ENCODE data around the gene SNRPA. TPM values are rescaled to one million over a fixed set of nuclear protein-coding genes. Genes with fewer than 3 reads are reported as not detected.

SNRPA gene
- total and polyA plus RNA-seq, 2 of the 8 experiments (the other 6 are each of a cell fraction or from before 2014, with no cell fraction given) = 201 to 202 TPM

DNA sequence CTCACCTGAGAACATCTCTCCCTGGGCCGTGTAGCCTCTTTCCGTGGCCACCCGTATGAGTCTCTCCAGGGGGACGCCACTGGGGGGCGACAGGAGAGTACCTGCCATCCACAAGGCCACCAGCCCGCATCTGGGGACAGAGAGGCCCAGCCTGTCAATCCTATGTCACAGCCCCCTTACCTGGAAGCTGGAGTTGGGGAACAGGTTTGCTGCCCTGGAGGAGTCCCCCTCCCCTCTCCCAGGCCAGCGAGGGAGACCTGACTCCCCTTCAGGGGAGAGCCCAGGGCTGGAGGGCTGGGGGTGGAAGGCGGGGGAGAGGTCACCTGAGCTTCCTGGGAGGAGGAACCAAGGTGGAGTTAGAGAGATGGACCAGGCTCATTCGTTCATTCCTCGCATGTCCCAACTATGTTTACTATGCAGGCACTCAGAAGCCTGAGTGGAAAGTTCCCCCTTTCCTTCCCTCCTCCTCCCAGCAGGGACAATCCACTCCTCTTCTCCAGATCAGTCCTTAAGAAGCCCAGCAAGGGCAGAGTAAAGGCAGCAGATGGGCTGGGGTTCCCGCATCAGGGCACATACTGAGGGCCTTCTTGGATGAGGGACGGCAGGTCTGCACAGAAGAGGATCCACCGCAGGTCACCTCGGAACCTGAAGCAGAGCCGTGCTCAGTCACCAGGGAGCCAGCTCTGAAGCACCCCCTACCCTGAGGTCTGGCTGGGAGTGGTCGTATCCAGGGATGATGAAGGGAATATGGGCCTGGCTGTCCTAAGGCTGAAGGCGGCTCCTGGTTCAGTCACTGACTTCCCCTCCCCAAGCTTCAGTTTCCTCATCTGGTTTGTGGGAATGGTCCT, 6.2 kb upstream of the SNRPA start (continued):
- TF ChIP-seq, protein P1, sequence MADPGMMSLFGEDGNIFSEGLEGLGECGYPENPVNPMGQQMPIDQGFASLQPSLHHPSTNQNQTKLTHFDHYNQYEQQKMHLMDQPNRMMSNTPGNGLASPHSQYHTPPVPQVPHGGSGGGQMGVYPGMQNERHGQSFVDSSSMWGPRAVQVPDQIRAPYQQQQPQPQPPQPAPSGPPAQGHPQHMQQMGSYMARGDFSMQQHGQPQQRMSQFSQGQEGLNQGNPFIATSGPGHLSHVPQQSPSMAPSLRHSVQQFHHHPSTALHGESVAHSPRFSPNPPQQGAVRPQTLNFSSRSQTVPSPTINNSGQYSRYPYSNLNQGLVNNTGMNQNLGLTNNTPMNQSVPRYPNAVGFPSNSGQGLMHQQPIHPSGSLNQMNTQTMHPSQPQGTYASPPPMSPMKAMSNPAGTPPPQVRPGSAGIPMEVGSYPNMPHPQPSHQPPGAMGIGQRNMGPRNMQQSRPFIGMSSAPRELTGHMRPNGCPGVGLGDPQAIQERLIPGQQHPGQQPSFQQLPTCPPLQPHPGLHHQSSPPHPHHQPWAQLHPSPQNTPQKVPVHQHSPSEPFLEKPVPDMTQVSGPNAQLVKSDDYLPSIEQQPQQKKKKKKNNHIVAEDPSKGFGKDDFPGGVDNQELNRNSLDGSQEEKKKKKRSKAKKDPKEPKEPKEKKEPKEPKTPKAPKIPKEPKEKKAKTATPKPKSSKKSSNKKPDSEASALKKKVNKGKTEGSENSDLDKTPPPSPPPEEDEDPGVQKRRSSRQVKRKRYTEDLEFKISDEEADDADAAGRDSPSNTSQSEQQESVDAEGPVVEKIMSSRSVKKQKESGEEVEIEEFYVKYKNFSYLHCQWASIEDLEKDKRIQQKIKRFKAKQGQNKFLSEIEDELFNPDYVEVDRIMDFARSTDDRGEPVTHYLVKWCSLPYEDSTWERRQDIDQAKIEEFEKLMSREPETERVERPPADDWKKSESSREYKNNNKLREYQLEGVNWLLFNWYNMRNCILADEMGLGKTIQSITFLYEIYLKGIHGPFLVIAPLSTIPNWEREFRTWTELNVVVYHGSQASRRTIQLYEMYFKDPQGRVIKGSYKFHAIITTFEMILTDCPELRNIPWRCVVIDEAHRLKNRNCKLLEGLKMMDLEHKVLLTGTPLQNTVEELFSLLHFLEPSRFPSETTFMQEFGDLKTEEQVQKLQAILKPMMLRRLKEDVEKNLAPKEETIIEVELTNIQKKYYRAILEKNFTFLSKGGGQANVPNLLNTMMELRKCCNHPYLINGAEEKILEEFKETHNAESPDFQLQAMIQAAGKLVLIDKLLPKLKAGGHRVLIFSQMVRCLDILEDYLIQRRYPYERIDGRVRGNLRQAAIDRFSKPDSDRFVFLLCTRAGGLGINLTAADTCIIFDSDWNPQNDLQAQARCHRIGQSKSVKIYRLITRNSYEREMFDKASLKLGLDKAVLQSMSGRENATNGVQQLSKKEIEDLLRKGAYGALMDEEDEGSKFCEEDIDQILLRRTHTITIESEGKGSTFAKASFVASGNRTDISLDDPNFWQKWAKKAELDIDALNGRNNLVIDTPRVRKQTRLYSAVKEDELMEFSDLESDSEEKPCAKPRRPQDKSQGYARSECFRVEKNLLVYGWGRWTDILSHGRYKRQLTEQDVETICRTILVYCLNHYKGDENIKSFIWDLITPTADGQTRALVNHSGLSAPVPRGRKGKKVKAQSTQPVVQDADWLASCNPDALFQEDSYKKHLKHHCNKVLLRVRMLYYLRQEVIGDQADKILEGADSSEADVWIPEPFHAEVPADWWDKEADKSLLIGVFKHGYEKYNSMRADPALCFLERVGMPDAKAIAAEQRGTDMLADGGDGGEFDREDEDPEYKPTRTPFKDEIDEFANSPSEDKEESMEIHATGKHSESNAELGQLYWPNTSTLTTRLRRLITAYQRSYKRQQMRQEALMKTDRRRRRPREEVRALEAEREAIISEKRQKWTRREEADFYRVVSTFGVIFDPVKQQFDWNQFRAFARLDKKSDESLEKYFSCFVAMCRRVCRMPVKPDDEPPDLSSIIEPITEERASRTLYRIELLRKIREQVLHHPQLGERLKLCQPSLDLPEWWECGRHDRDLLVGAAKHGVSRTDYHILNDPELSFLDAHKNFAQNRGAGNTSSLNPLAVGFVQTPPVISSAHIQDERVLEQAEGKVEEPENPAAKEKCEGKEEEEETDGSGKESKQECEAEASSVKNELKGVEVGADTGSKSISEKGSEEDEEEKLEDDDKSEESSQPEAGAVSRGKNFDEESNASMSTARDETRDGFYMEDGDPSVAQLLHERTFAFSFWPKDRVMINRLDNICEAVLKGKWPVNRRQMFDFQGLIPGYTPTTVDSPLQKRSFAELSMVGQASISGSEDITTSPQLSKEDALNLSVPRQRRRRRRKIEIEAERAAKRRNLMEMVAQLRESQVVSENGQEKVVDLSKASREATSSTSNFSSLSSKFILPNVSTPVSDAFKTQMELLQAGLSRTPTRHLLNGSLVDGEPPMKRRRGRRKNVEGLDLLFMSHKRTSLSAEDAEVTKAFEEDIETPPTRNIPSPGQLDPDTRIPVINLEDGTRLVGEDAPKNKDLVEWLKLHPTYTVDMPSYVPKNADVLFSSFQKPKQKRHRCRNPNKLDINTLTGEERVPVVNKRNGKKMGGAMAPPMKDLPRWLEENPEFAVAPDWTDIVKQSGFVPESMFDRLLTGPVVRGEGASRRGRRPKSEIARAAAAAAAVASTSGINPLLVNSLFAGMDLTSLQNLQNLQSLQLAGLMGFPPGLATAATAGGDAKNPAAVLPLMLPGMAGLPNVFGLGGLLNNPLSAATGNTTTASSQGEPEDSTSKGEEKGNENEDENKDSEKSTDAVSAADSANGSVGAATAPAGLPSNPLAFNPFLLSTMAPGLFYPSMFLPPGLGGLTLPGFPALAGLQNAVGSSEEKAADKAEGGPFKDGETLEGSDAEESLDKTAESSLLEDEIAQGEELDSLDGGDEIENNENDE (IDR thresholded peaks at IDR 0.05; ENCODE audit: insufficient replicate concordance, low read length) = no peak
- TF ChIP-seq CBX5 (IDR thresholded peaks at IDR 0.05; ENCODE audit: low read depth, low read length) (no peak), SIRT6 (IDR thresholded peaks at IDR 0.05; ENCODE audit: low read length) (no peak)
- TF ChIP-seq, protein P2, sequence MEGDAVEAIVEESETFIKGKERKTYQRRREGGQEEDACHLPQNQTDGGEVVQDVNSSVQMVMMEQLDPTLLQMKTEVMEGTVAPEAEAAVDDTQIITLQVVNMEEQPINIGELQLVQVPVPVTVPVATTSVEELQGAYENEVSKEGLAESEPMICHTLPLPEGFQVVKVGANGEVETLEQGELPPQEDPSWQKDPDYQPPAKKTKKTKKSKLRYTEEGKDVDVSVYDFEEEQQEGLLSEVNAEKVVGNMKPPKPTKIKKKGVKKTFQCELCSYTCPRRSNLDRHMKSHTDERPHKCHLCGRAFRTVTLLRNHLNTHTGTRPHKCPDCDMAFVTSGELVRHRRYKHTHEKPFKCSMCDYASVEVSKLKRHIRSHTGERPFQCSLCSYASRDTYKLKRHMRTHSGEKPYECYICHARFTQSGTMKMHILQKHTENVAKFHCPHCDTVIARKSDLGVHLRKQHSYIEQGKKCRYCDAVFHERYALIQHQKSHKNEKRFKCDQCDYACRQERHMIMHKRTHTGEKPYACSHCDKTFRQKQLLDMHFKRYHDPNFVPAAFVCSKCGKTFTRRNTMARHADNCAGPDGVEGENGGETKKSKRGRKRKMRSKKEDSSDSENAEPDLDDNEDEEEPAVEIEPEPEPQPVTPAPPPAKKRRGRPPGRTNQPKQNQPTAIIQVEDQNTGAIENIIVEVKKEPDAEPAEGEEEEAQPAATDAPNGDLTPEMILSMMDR (IDR thresholded peaks at IDR 0.05; ENCODE audit: control extremely low read depth in 1 of 3, insufficient read depth in 1 of 3, low read depth in 1 of 3, low read length in 3 of 3) = peak; percentile 32 to 42 (median 33); a peak in 3 of 4 replicates

Measured in H1 (cell line).